Transverse colon (tissue), 3 donors: ENCODE results near the gene TXNDC17.

ENCODE experiments used
- EP300 ChIP-seq: sonication (generic); formaldehyde crosslinking; IDR thresholded peaks from one replicate; pipeline ENCODE4 v1.6.1; 2017; ENCODE audit warnings: antibody characterized with exemption, low read depth
- POLR2AphosphoS5 ChIP-seq, 3 donors: sonication (generic); formaldehyde crosslinking; IDR thresholded peaks; one replicate each; pipeline ENCODE4 v1.6.1; 2016; ENCODE audit warnings: antibody characterized with exemption in 3 of 3

GRCh38 chr17:6640536-6641246 lies at the start of gene TXNDC17, which contains the start of gene KIAA0753:
- TF ChIP-seq POLR2AphosphoS5 (IDR thresholded peaks at IDR 0.05) (peak; percentile 95 to 98 (median 98)), EP300 (no peak)
